CD4-positive, alpha-beta T cell treated with Interleukin-6 at 100 ng/mL for 8 hours (primary cell): ENCODE measurements around the gene ZNF638.

Experiments
- DNase-seq: peaks from one replicate; pipeline ENCODE4 v3.0.0-alpha.2; 2020; ENCODE audit warnings: mixed read lengths, low spot score

The ZNF638 gene

GRCh38 chr2:71455741-71456569 lies 124.4 kb downstream of the ZNF638 start:
- no peak for DNase-seq

GRCh38 chr2:71456617-71457016 lies 125.0 kb downstream of the ZNF638 start:
- no peak for DNase-seq

- DNase-seq, result no peak
These were observed 125.7 kb downstream of the ZNF638 start for GRCh38 chr2:71457123-71457915.

- DNase-seq, result no peak
These were observed 126.3 kb downstream of the ZNF638 start for GRCh38 chr2:71457923-71458322.

GRCh38 chr2:71458413-71459083 lies 127.0 kb downstream of the ZNF638 start:
- DNase-seq, result no peak

GRCh38 chr2:71459084-71459431 lies 127.5 kb downstream of the ZNF638 start:
- no peak for DNase-seq

- DNase-seq, result no peak
These were observed 128.5 kb downstream of the ZNF638 start for GRCh38 chr2:71460056-71460455.

GRCh38 chr2:71460595-71461303 lies 129.2 kb downstream of the ZNF638 start:
- no peak for DNase-seq

GRCh38 chr2:71461304-71461671 lies 129.7 kb downstream of the ZNF638 start:
- DNase-seq, result no peak

GRCh38 chr2:71462056-71462605 lies 130.5 kb downstream of the ZNF638 start:
- no peak for DNase-seq

- no peak for DNase-seq
These were observed 131.2 kb downstream of the ZNF638 start for GRCh38 chr2:71462641-71463341.

GRCh38 chr2:71463342-71463654 lies 131.7 kb downstream of the ZNF638 start:
- no peak for DNase-seq

- no peak for DNase-seq
These were observed 132.8 kb downstream of the ZNF638 start for GRCh38 chr2:71464389-71464788.

- no peak for DNase-seq
These were observed 133.8 kb downstream of the ZNF638 start for GRCh38 chr2:71465356-71465755.

GRCh38 chr2:71465961-71466300 lies 134.3 kb downstream of the ZNF638 start:
- DNase-seq, result no peak

- no peak for DNase-seq
These were observed 135.0 kb downstream of the ZNF638 start for GRCh38 chr2:71466301-71467179.

- no peak for DNase-seq
These were observed 135.7 kb downstream of the ZNF638 start for GRCh38 chr2:71467180-71467815.

- no peak for DNase-seq
These were observed 136.9 kb downstream of the ZNF638 start for GRCh38 chr2:71468279-71469015.
